Vagina (tissue), 2 donors: ENCODE data around the gene RMND1. TPM values are rescaled to one million over a fixed set of nuclear protein-coding genes. Genes with fewer than 3 reads are reported as not detected.

ENCODE experiments used
- DNase-seq, 2 donors: peaks; one replicate each; pipeline ENCODE4 v3.0.0-alpha.2; 2017; ENCODE audit errors: extremely low spot score in 2 of 2
- H3K27ac ChIP-seq: fragments of 200-600 bp; sonication (generic); one replicate; pipeline ENCODE4 v1.5.1; 2019
- H3K27me3 ChIP-seq: fragments of 200-600 bp; sonication (generic); one replicate; pipeline ENCODE4 v1.5.1; 2019
- H3K36me3 ChIP-seq, 2 donors: fragments of 200-600 bp; sonication (generic); one replicate each; pipeline ENCODE4 v1.5.1; 2017 to 2019
- H3K4me1 ChIP-seq: fragments of 200-600 bp; sonication (generic); one replicate; pipeline ENCODE4 v1.5.1; 2019
- H3K4me3 ChIP-seq, 2 donors: fragments of 200-600 bp; sonication (generic); 1 replicate in 1 of 2; 2 replicates in 1 of 2; pipeline ENCODE4 v1.5.1; 2016 to 2019
- H3K9me3 ChIP-seq: fragments of 200-600 bp; sonication (generic); one replicate; pipeline ENCODE4 v1.5.1; 2019
- CTCF ChIP-seq, 3 experiments: fragments of 450-650 bp in 2 of 3; fragments of 200-600 bp in 1 of 3; sonication (generic) in 1 of 3; IDR thresholded peaks; one replicate each; pipeline ENCODE4 v1.5.1; 2017 to 2019; ENCODE audit warnings: antibody characterized with exemption in 3 of 3, mild to moderate bottlenecking in 2 of 3, moderate library complexity in 2 of 3
- POLR2A ChIP-seq, 2 donors: fragments of 450-650 bp; IDR thresholded peaks; one replicate each; pipeline ENCODE4 v1.6.1; 2017; ENCODE audit warnings: antibody characterized with exemption in 2 of 2, mild to moderate bottlenecking in 2 of 2, moderate library complexity in 2 of 2
- POLR2AphosphoS5 ChIP-seq, 2 donors: sonication (generic); formaldehyde crosslinking; IDR thresholded peaks; one replicate each; pipeline ENCODE4 v1.9.0; 2017; ENCODE audit warnings: antibody characterized with exemption in 2 of 2, mild to moderate bottlenecking in 2 of 2, low read depth in 1 of 2; ENCODE audit not compliant: insufficient read depth in 1 of 2
- intact Hi-C: fragments of 100-400 bp; cut with DNase I; formaldehyde crosslinking; loops from one replicate; pipeline ENCODE4 v1.15.1; 2023
- total RNA-seq: library from RNA; depleted of rRNA; stranded (reverse); fragments of >200 nt; gene quantifications from one replicate; pipeline ENCODE4 v1.2.3, GENCODE V29; 2016

RMND1 gene
- total RNA-seq, 1 donor from 2014 or later = 15.7 TPM

- DNase-seq = no peak
- Histone ChIP-seq H3K27me3 (no peaks in the 10 kb centered on the region), H3K4me1 (peaks cover 17% of the 10 kb centered on the region), H3K9me3 (no peaks in the 10 kb centered on the region), H3K27ac (no peak overlapping the region), H3K4me3 (no peak overlapping the region), H3K36me3 (peaks cover 0 to 5% of the 10 kb centered on the region in 2 donors)
- TF ChIP-seq POLR2AphosphoS5 (IDR thresholded peaks at IDR 0.05; ENCODE audit: insufficient read depth in 1 of 2, low read depth in 1 of 2) = no peak
- no peak for TF ChIP-seq CTCF (IDR thresholded peaks at IDR 0.05)
- TF ChIP-seq POLR2A (IDR thresholded peaks at IDR 0.05) = no peak
- intact Hi-C loops = no loop called here
These were observed 15.6 kb downstream of the RMND1 start for GRCh38 chr6:151436300-151436699.

GRCh38 chr6:151434369-151434768, 17.6 kb downstream of the RMND1 start:
- intact Hi-C loops = no loop called here
- H3K36me3 ChIP-seq = peaks cover 0 to 17% of the 10 kb centered on the region in 2 donors
- TF ChIP-seq POLR2AphosphoS5 (IDR thresholded peaks at IDR 0.05; ENCODE audit: insufficient read depth in 1 of 2, low read depth in 1 of 2) (no peak), POLR2A (IDR thresholded peaks at IDR 0.05) (no peak), CTCF (IDR thresholded peaks at IDR 0.05) (no peak)

GRCh38 chr6:151432651-151433050, 19.3 kb downstream of the RMND1 start:
- peaks cover 15% of the 10 kb centered on the region for H3K4me1 ChIP-seq
- no peak for DNase-seq
- no peaks in the 10 kb centered on the region for H3K9me3 ChIP-seq
- intact Hi-C loops = no loop called here
- H3K27me3 ChIP-seq = no peaks in the 10 kb centered on the region
- peaks cover 0 to 25% of the 10 kb centered on the region in 2 donors for H3K36me3 ChIP-seq
- H3K27ac ChIP-seq = no peak overlapping the region
- H3K4me3 ChIP-seq = no peak overlapping the region
- TF ChIP-seq POLR2A (IDR thresholded peaks at IDR 0.05) (no peak), POLR2AphosphoS5 (IDR thresholded peaks at IDR 0.05; ENCODE audit: insufficient read depth in 1 of 2, low read depth in 1 of 2) (no peak), CTCF (IDR thresholded peaks at IDR 0.05) (no peak)

More at GRCh38 chr6:151434369-151434768, 17.6 kb downstream of the RMND1 start:
- H3K4me1 ChIP-seq = peaks cover 17% of the 10 kb centered on the region
- DNase-seq = no peak
- H3K4me3 ChIP-seq = no peak overlapping the region
- H3K9me3 ChIP-seq = no peaks in the 10 kb centered on the region
- H3K27me3 ChIP-seq = no peaks in the 10 kb centered on the region
- no peak overlapping the region for H3K27ac ChIP-seq

GRCh38 chr6:151431337-151431736, 20.6 kb downstream of the RMND1 start:
- no peak overlapping the region for H3K27ac ChIP-seq
- intact Hi-C loops = no loop called here

More at GRCh38 chr6:151431337-151431736, 20.6 kb downstream of the RMND1 start:
- H3K9me3 ChIP-seq = no peaks in the 10 kb centered on the region
- H3K27me3 ChIP-seq = no peaks in the 10 kb centered on the region
- no peak overlapping the region for H3K4me3 ChIP-seq
- DNase-seq = no peak
- no peak for TF ChIP-seq CTCF (IDR thresholded peaks at IDR 0.05)
- TF ChIP-seq POLR2AphosphoS5 (IDR thresholded peaks at IDR 0.05; ENCODE audit: insufficient read depth in 1 of 2, low read depth in 1 of 2) = no peak
- no peak for TF ChIP-seq POLR2A (IDR thresholded peaks at IDR 0.05)
- H3K36me3 ChIP-seq = peaks cover 0 to 29% of the 10 kb centered on the region in 2 donors
- H3K4me1 ChIP-seq = peaks cover 2% of the 10 kb centered on the region
